Breast epithelium (tissue), 4 donors: Measurements from ENCODE around the gene CBLN4. TPM values are rescaled to one million over a fixed set of nuclear protein-coding genes. Genes with fewer than 3 reads are reported as not detected.

Experiments used
- DNase-seq, 2 donors: peaks; one replicate each; pipeline ENCODE4 v3.0.0-alpha.2; 2019; ENCODE audit warnings: low spot score in 2 of 2
- H3K27ac ChIP-seq, 2 donors: fragments of 200-600 bp; sonication (generic) in 1 of 2; one replicate each; pipeline ENCODE4 v1.5.1; 2016 to 2019; ENCODE audit warnings: mild to moderate bottlenecking in 1 of 2
- H3K27me3 ChIP-seq, 2 donors: fragments of 200-600 bp; sonication (generic) in 1 of 2; one replicate each; pipeline versions ENCODE4 v1.5.1 to v1.6.0; 2017 to 2019; ENCODE audit warnings: control low read depth in 1 of 2, mild to moderate bottlenecking in 1 of 2
- H3K36me3 ChIP-seq: fragments of 200-600 bp; one replicate; pipeline ENCODE4 v1.5.1; 2019
- H3K4me1 ChIP-seq, 2 donors: fragments of 200-600 bp; sonication (generic); one replicate each; pipeline ENCODE4 v1.5.1; 2016 to 2019; ENCODE audit warnings: control low read depth in 1 of 2
- H3K4me3 ChIP-seq, 3 donors: fragments of 200-600 bp; sonication (generic); 1 replicate in 2 of 3; 2 replicates in 1 of 3; pipeline ENCODE4 v1.5.1; 2016 to 2019; ENCODE audit warnings: mild to moderate bottlenecking in 3 of 3, moderate library complexity in 2 of 3
- H3K9me3 ChIP-seq, 2 donors: fragments of 200-600 bp; sonication (generic) in 1 of 2; one replicate each; pipeline ENCODE4 v1.5.1; 2016 to 2019; ENCODE audit warnings: control low read depth in 1 of 2
- POLR2A ChIP-seq: fragments of 450-650 bp; IDR thresholded peaks from one replicate; pipeline ENCODE4 v1.6.1; 2016; ENCODE audit warnings: antibody characterized with exemption, mild to moderate bottlenecking, moderate library complexity
- POLR2AphosphoS5 ChIP-seq, 3 donors: sonication (generic); formaldehyde crosslinking; IDR thresholded peaks; one replicate each; pipeline ENCODE4 v1.6.1; 2017; ENCODE audit warnings: antibody characterized with exemption in 3 of 3
- intact Hi-C: fragments of 100-400 bp; cut with DNase I; formaldehyde crosslinking; loops from one replicate; pipeline ENCODE4 v1.15.1; 2023; ENCODE audit warnings: low total_unique reads
- total RNA-seq, 3 donors: library from RNA; depleted of rRNA; stranded (reverse); fragments of >200 nt; gene quantifications; one replicate each; pipeline ENCODE4 v1.1.0, GENCODE V29; 2016
- TF ChIP-seq, protein P1 (sequence below), 3 donors: fragments of 450-650 bp; IDR thresholded peaks; one replicate each; pipeline ENCODE4 v1.5.1; 2016 to 2017; ENCODE audit warnings: antibody characterized with exemption in 3 of 3, mild to moderate bottlenecking in 3 of 3, moderate library complexity in 3 of 3

Gene CBLN4
- total RNA-seq, 3 donors from 2014 or later: 0.33 to 1.0 TPM; not detected in 1

DNA sequence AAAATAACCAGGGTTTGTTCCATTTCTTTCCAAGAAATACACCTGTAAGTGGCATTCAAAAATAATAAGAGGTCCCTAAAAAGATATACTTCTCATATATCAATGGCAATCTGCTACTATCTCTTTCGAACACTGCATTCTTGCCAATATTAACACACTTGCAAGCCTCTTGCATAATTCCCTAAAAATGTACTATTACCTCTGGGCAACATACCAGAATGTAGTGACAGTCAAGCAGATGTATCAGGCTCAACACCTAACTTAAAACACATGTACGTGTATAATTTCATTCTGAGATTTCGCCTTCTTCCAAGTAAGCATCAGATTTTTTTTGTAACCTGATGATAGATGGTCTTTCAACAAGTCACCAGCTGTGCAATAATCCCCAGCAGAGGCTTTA, 3.4 kb downstream of the CBLN4 start:
- Histone ChIP-seq H3K27ac (no peak overlapping the region), H3K4me1 (no peaks in the 10 kb centered on the region), H3K27me3 (peaks cover 3 to 45% of the 10 kb centered on the region in 2 donors), H3K4me3 (no peak overlapping the region), H3K9me3 (no peaks in the 10 kb centered on the region), H3K36me3 (no peaks in the 10 kb centered on the region)
- intact Hi-C loops: no loop called here
- DNase-seq: no peak
- TF ChIP-seq POLR2AphosphoS5 (IDR thresholded peaks at IDR 0.05): no peak
- TF ChIP-seq POLR2A: no peak
- TF ChIP-seq, protein P1, sequence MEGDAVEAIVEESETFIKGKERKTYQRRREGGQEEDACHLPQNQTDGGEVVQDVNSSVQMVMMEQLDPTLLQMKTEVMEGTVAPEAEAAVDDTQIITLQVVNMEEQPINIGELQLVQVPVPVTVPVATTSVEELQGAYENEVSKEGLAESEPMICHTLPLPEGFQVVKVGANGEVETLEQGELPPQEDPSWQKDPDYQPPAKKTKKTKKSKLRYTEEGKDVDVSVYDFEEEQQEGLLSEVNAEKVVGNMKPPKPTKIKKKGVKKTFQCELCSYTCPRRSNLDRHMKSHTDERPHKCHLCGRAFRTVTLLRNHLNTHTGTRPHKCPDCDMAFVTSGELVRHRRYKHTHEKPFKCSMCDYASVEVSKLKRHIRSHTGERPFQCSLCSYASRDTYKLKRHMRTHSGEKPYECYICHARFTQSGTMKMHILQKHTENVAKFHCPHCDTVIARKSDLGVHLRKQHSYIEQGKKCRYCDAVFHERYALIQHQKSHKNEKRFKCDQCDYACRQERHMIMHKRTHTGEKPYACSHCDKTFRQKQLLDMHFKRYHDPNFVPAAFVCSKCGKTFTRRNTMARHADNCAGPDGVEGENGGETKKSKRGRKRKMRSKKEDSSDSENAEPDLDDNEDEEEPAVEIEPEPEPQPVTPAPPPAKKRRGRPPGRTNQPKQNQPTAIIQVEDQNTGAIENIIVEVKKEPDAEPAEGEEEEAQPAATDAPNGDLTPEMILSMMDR (IDR thresholded peaks at IDR 0.05): no peak

DNA sequence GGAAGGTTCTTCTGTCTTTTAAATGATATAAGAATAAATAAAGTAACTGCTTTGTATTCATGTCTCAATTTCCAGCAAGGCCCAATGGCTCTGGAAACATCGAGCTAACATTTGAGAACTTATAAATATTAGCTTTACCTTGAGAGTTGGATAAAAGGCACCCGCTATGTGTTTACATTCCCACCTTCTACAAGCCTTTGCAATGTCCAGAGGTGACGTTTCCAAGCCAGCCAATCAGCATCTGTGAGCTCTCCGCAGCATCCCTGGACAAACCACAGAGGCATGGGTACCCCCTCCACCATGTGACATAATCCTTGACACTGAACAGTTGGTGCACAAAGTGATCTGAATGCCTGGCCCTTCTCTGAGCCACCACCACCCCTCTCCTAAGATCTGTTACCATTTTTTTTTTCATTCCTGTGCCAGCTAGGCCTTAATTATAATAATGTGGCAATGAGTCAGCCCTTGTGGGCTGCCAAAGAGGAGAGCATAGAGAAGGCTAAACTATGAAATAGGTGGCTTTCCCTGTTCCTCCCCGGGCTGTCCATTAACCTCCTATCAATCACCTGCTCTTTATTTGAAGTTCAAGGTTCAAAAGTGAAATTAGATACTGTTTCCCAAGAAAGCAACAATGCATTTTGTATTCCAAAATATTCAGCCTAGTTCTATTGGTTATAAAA, 4.1 kb downstream of the CBLN4 start:
- TF ChIP-seq POLR2A (no peak), POLR2AphosphoS5 (IDR thresholded peaks at IDR 0.05) (no peak)
- TF ChIP-seq, protein P1 (IDR thresholded peaks at IDR 0.05): no peak
- Histone ChIP-seq H3K9me3 (no peaks in the 10 kb centered on the region), H3K27ac (no peak overlapping the region), H3K4me1 (no peaks in the 10 kb centered on the region), H3K36me3 (no peaks in the 10 kb centered on the region), H3K27me3 (peaks cover 3 to 42% of the 10 kb centered on the region in 2 donors), H3K4me3 (no peak overlapping the region)
- intact Hi-C loops: no loop called here
- DNase-seq: no peak

DNA sequence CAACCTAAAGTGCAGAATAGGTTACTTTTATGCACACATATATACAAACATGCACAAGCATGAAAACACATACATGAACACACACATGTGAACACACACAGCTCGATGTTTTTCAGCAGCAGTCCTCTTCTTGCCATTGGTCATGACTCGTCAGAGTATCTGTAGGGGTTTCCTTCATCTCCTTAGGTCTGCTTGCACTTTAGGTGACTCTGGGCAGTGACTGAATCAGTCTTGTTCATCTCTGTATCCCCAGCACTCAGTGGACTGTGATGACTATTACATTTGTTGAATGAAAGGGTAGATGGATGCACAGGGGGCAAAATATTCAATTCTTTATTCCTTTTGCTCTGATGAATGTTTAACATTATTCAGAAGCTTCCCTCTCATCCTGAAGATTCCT, 26.8 kb downstream of the CBLN4 start:
- Histone ChIP-seq H3K27me3 (no peaks in the 10 kb centered on the region), H3K4me1 (no peaks in the 10 kb centered on the region), H3K36me3 (no peaks in the 10 kb centered on the region), H3K27ac (no peak overlapping the region), H3K4me3 (no peak overlapping the region), H3K9me3 (no peaks in the 10 kb centered on the region)
- DNase-seq: no peak
- intact Hi-C loops: no loop called here
- no peak for TF ChIP-seq POLR2AphosphoS5 (IDR thresholded peaks at IDR 0.05)
- TF ChIP-seq POLR2A: no peak
- TF ChIP-seq, protein P1 (IDR thresholded peaks at IDR 0.05): no peak

DNA sequence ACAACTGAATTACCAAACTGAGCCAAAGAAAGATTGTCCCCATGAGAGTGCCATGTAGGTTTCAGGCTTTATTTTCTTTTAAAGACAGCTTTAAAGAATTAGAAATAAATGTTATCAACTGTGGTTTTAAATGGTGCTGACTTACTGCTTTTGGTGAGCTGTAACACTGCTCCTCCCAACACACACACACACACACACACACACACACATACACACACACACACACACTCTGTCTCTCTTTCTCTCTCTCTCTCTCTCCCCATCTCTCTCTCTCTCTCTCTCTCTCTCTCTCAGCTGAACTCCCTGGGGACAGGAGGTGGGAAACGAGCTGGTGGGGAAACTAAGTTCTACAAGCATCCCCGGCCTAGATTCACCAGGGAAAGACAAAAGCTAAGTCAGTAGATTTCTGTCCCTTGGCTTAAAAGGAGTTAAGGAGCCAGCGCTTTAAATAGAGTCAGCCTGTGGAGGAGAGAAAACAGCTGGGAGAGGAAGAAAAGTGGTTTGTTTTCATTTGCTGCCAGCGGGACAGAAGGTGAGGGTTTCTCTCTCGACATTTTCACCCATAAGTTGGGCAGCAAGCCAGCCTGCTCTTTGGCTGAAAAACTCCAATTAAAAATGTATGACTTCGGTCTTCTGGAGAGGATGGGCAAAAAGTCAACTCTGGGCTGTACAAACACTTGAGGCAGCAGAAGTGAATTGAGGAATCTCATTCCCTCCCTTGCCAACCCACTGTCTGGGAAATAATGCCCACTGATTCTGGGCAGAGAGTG, 27.4 kb downstream of the CBLN4 start:
- no peaks in the 10 kb centered on the region for H3K4me1 ChIP-seq
- peak overlapping the region in 1 of 3 donors; percentile 19 for H3K4me3 ChIP-seq
- H3K27me3 ChIP-seq: no peaks in the 10 kb centered on the region
- TF ChIP-seq POLR2A (no peak), POLR2AphosphoS5 (IDR thresholded peaks at IDR 0.05) (no peak)
- TF ChIP-seq, protein P1 (IDR thresholded peaks at IDR 0.05): no peak
- no peaks in the 10 kb centered on the region for H3K36me3 ChIP-seq
- peak in 1 of 2 donors; percentile 32 for DNase-seq
- H3K27ac ChIP-seq: peak overlapping the region in 1 of 2 donors; percentile 36
- H3K9me3 ChIP-seq: no peaks in the 10 kb centered on the region
- intact Hi-C loops: no loop called here

DNA sequence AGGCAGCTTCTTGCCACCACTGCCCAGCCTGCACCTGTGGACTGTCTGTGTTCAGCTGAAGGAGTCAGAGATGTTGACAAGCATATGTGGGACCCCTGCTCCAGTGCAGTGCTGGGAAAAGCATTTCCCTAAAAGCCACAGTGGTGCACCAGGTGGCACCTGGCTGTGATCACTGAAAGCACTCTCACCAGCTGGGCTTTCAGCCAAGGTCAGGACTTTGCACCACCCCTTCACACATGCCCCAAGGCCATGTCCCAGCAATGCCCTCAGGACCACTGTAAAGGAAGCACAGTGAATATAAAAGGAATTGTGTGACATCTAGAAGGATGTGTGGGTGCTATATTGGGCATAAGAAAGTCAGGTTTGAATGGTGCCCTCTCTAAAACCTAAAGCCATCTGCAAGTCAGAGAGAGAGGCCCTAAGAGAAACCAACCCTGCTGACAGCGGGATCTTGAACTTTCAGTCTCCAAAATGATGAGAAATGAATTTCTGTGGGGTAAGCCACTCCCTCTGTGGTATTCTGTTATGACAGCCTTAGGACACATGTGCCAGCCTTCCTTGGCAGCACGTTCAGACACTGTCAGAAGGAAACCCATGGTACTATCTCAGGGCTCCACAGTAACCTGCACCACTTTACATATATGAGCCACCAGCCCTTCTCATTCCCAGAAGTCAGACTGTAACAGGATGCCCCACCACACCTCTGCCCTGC, 30.7 kb downstream of the CBLN4 start:
- TF ChIP-seq, protein P1 (IDR thresholded peaks at IDR 0.05): no peak
- TF ChIP-seq POLR2A: no peak
- intact Hi-C loops: no loop called here
- no peaks in the 10 kb centered on the region for H3K27me3 ChIP-seq
- no peaks in the 10 kb centered on the region for H3K9me3 ChIP-seq
- no peak overlapping the region for H3K4me3 ChIP-seq
- H3K36me3 ChIP-seq: no peaks in the 10 kb centered on the region
- no peak for DNase-seq
- no peak overlapping the region for H3K27ac ChIP-seq
- no peaks in the 10 kb centered on the region for H3K4me1 ChIP-seq
